Measurements from ENCODE around the gene ASAH2B.
A peak's percentile ranks its signal among the peaks of the same experiment; 100 is the strongest.
"Not testable (repeated sequence)": the region's sequence is repeated elsewhere in the genome, so short reads cannot be mapped to it uniquely, and the experiment has no call there.

Gene ASAH2B

GRCh38 chr10:50739618-50740292 is at the start of gene ASAH2B:
ASAH2B (plus strand) TSS chr10:50739936; CDS start chr10:50745131, 5,195 bp downstream.
- peak; percentile 53 for DNase-seq (ENCODE audit: low read depth)

- not testable (repeated sequence) for DNase-seq (ENCODE audit: low read depth)
These were observed 41.9 kb upstream of the ASAH2B start for GRCh38 chr10:50697819-50698218.

DNA sequence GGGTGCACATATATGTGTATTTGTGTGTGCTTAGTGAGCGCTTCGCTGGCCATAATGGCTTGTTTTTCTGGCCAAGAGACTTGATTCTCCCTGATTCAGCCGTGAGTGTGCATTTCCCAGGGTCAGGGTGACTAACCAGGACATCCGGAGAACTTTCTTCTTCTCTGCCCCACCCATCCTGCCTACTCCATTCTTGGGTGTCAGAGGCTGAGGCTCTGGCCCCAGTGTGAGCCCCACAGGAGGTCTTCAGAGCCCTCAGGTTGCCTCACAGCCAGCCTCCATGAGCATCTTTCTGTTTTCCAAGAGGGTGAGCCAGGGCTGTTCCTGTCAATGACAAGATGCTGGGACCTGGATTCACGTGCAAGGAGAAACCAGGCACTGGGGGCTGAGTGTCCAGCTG is 37.8 kb upstream of the ASAH2B start:
- DNase-seq (ENCODE audit: low read depth) = not testable (repeated sequence)

DNA sequence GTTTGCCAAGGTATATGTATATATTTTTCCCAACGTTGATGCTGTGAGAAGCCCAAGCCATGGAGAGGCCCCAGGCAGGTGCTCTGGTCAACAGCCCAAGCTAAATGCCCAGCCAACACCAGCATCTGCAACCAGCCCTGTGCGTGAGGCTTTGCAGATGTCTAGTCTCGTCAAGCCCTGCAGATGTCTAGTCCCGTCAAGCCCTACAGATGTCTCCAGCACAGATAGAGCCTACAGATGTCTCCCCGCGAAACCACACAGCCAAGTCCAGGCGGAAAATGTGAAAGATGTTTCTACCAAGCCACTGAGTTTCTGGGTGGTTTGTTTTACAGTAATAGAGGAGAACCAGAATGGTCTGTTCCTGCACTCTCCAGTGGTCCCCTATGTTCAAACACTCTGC is 36.7 kb upstream of the ASAH2B start:
- DNase-seq (ENCODE audit: low read depth) = not testable (repeated sequence)

- DNase-seq (ENCODE audit: low read depth) = not testable (repeated sequence)
These were observed 35.2 kb upstream of the ASAH2B start for GRCh38 chr10:50704436-50705079.

DNA sequence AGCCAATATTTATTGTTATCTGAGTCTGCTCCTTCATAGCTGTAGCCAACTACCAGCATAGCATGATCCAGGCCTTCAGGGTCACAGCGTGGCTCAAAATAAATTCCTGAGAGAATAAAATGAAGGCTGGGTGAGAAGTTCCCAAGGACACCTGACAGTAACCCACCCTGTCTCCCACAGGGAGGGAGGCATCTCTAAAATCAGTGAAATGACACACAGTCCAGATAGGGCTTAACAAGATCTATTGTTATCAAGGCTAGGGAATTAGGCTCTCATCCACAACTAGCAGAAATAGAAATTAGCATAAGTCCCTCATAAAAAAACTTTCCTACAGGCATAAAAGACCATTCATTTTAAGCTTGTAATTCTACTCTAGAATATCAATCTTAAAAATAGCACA is 33.7 kb upstream of the ASAH2B start:
- DNase-seq (ENCODE audit: low read depth) = not testable (repeated sequence)

DNA sequence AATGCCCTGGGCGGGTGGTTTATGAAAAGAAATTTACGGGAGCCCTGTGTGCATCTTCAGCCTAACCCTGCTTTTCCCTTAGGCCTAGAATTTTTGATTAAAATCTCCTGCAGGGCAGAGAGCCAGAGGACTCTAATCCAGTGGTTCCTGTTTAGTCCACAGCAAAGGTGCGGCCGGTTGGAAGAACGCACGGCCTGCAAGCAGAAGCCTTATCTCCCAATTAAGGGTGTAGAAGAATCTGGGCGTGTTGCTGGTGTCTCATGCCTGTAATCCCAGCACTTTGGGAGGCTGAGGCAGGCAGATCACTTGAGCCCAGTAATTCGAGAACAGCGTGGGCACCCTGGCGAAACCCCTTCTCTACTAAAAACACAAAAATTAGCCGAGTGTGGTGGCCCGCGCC is 29.5 kb upstream of the ASAH2B start:
- not testable (repeated sequence) for DNase-seq (ENCODE audit: low read depth)

DNA sequence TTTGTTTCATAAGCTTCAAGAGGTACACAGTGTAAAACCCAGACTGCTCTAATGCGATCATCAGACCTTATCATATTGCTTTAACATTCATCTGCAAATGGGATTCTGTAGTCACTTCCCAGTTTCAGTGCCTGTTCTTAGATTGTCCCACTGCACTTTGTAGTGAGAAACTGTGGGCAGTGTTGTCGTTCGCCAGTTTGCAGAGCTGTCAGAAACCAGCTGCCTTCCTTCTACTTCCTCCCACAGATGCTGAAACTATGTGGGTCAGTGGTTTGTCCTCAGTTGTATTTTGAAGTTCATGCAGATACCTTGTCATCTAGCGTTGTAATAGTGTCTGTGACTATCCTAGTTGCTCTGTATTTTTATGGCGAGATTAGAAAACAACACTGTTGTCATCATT is 15.9 kb upstream of the ASAH2B start:
- not testable (repeated sequence) for DNase-seq (ENCODE audit: low read depth)

GRCh38 chr10:50728112-50728511 is 11.6 kb upstream of the ASAH2B start:
- DNase-seq (ENCODE audit: low read depth) = not testable (repeated sequence)

GRCh38 chr10:50738987-50739617 is 634 bp upstream of the ASAH2B start:
- DNase-seq (ENCODE audit: low read depth) = not testable (repeated sequence)

GRCh38 chr10:50740293-50740648 is 535 bp downstream of the ASAH2B start:
- no peak for DNase-seq (ENCODE audit: low read depth)

DNA sequence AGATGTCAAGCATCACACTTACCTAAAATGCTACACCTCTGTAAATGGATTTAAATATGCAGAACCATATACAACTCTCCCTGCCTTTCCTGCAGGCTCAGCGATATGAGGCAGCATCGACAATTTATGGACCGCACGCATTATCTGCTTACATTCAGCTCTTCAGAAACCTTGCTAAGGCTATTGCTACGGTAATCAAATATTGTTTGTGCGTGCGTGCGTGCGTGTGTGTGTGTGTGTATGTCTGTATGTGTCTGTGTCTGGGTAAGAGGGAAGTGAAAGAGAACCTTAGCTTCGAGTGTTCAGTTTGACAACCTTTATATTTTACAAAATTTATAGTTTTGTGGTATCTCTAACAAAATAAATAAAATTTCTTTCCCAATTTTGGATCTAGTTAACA is 3.1 kb downstream of the ASAH2B start:
- DNase-seq (ENCODE audit: low read depth) = not testable (repeated sequence)

DNA sequence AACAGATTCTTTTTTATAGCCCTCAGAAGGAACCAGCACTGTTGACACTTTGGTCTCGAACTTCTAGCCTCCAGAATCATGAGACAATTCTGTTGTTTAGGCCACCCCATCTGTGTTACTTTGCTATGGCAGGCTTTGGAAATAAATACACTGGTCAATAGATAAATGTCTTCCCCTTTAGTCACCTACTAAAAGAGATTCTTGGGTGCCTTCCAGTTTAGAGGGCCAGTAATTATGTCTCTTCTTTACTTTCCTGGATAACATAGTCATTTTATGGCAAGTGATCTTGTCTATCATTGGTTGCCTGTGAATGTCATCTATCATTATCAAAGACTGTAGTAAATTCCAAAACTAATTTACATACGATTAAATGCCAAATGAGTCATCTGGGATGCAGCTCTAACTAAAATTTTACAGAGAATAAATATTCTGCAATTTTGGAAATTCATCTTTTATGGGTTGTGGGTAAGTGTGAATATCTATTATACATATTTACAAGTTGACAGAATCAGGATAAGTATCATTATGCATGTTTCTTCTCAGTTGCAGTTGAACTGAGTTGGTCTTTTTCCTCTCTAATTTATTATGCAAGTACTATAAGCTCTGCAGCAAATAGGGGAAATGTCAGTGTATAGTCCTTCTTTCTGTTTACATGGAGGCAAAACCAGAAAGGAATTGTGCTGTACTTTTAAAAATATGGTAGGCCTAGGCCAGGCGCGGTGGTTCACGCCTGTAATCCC is 27.2 kb downstream of the ASAH2B start:
- DNase-seq (ENCODE audit: low read depth) = not testable (repeated sequence)

- DNase-seq (ENCODE audit: low read depth) = not testable (repeated sequence)
These were observed 32.3 kb downstream of the ASAH2B start for GRCh38 chr10:50772042-50772441.

DNA sequence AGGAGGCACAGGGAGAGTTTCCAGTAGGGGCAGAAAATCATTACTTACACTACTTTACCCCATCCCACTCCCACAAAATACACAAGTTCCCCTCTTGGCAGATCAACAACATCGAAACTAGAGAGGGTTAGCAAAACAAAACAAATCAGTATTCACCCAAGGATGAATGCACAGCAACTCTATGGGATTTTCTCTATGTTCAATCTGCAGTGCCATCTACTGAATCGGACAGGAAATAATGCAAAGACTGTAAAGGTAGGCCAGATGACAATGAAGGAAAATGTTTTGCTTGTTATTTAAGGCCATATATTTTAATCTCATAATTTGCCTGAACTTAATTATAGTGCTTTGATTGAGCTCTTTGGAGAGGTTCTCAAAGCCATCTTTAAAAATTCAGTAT is 35.1 kb downstream of the ASAH2B start:
- not testable (repeated sequence) for DNase-seq (ENCODE audit: low read depth)

GRCh38 chr10:50780036-50780435 is 40.3 kb downstream of the ASAH2B start:
- not testable (repeated sequence) for DNase-seq (ENCODE audit: low read depth)

- DNase-seq (ENCODE audit: low read depth) = not testable (repeated sequence)
These were observed 42.3 kb downstream of the ASAH2B start for GRCh38 chr10:50782017-50782416.

DNA sequence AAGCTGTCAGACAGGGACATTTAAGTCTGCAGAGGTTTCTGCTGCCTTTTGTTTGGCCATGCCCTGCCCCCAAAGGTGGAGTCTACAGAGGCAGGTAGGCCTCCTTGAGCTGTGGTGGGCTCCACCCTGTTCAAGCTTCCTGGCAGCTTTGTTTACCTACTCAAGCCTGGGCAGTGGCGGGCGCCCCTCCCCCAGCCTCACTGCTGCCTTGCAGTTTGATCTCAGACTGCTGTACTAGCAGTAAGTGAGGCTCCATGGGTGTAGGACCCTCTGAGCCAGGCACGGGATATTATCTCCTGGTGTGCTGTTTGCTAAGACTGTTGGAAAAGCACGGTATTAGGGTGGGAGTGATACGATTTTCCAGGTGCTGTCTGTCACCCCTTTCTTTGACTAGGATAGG is 48.2 kb downstream of the ASAH2B start:
- not testable (repeated sequence) for DNase-seq (ENCODE audit: low read depth)

GRCh38 chr10:50788951-50789945 is 49.5 kb downstream of the ASAH2B start:
- DNase-seq (ENCODE audit: low read depth) = no peak

DNA sequence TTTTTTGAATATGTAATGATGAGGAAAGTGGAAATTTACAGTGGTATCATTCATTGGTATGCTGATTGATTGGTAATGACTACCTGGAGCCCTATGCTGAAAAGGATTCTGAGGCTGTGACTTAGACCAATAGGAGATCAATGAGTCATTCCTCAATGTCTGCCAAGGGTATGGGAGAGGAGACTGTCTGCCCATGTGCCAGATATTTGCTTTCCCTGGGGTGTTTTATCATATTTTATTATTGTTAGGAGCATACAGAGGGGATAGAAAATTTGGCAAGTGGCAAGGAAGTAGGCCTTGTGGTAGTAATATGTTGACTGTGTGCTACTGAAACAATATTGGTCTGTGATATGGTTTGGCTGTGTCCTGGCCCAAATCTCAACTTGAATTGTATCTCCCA is 54.8 kb downstream of the ASAH2B start:
- no peak for DNase-seq (ENCODE audit: low read depth)

- DNase-seq (ENCODE audit: low read depth) = no peak
These were observed 57.0 kb downstream of the ASAH2B start for GRCh38 chr10:50796693-50797092.
